Thoracic aorta (tissue), 2 donors: ENCODE data around the gene STX8. TPM values are rescaled to one million over a fixed set of nuclear protein-coding genes. Genes with fewer than 3 reads are reported as not detected.
"Not testable (repeated sequence)": the region's sequence is repeated elsewhere in the genome, so short reads cannot be mapped to it uniquely, and the experiment has no call there.

Experiments used
- ATAC-seq: fragments of 150-250 bp; one replicate; pipeline ENCODE4 v1.8.0; 2017; ENCODE audit warnings: low read depth; ENCODE audit not compliant: insufficient number of reproducible peaks, low FRiP score
- DNase-seq: peaks from one replicate; pipeline ENCODE4 v3.0.0-alpha.2; 2020; ENCODE audit warnings: low spot score
- H3K27ac ChIP-seq, 2 donors: fragments of 200-600 bp; sonication (generic); 1 replicate in 1 of 2; 2 replicates in 1 of 2; pipeline ENCODE4 v1.5.1; 2016; ENCODE audit warnings: mild to moderate bottlenecking in 2 of 2, moderate library complexity in 2 of 2
- H3K27me3 ChIP-seq: fragments of 200-600 bp; sonication (generic); replicated peaks from 2 replicates; pipeline ENCODE4 v1.6.0; 2016; ENCODE audit warnings: mild to moderate bottlenecking; ENCODE audit not compliant: insufficient read depth
- H3K36me3 ChIP-seq: fragments of 200-600 bp; sonication (generic); one replicate; pipeline ENCODE4 v1.5.1; 2016
- H3K4me1 ChIP-seq, 2 donors: fragments of 200-600 bp; sonication (generic); 1 replicate in 1 of 2; 2 replicates in 1 of 2; pipeline versions ENCODE4 v1.5.1 to v1.6.0; 2016; ENCODE audit warnings: low read depth in 2 of 2, mild to moderate bottlenecking in 1 of 2; ENCODE audit not compliant: control insufficient read depth in 1 of 2
- H3K4me3 ChIP-seq: fragments of 200-600 bp; sonication (generic); 2 replicates; pipeline ENCODE4 v1.5.1; 2016; ENCODE audit warnings: mild to moderate bottlenecking
- H3K9me3 ChIP-seq: fragments of 200-600 bp; sonication (generic); 2 replicates; pipeline ENCODE4 v1.5.1; 2016
- total RNA-seq, 2 donors: library from RNA; depleted of rRNA; stranded (reverse); fragments of >200 nt; gene quantifications; one replicate each; pipeline versions ENCODE4 v1.1.0 to v1.2.3, GENCODE V29; 2016
- TF ChIP-seq, protein P1 (sequence below): fragments of 200-600 bp; sonication (generic); IDR thresholded peaks from one replicate; pipeline ENCODE4 v1.5.1; 2019; ENCODE audit warnings: antibody characterized with exemption

Gene STX8
- total RNA-seq, 2 donors from 2014 or later = 93.9 to 99.8 TPM

DNA sequence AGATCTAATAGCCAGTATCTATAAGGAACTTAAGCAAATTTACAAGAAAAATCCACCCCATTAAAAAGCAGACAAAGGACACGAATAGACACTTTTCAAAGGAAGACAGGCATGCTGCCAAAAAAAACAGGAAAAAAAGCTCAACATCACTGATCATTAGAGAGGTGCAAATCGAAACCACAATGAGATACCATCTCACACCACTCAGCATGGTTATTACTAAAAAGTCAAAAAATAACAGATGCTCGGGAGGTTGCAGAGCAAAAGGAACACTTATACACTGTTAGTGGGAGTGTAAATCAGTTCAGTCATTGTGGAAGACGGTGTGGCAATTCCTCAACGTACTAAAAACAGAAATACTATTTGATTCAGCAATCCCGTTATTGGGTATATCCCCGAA, 9.6 kb downstream of the STX8 start:
- TF ChIP-seq, protein P1, sequence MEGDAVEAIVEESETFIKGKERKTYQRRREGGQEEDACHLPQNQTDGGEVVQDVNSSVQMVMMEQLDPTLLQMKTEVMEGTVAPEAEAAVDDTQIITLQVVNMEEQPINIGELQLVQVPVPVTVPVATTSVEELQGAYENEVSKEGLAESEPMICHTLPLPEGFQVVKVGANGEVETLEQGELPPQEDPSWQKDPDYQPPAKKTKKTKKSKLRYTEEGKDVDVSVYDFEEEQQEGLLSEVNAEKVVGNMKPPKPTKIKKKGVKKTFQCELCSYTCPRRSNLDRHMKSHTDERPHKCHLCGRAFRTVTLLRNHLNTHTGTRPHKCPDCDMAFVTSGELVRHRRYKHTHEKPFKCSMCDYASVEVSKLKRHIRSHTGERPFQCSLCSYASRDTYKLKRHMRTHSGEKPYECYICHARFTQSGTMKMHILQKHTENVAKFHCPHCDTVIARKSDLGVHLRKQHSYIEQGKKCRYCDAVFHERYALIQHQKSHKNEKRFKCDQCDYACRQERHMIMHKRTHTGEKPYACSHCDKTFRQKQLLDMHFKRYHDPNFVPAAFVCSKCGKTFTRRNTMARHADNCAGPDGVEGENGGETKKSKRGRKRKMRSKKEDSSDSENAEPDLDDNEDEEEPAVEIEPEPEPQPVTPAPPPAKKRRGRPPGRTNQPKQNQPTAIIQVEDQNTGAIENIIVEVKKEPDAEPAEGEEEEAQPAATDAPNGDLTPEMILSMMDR = no peak
- DNase-seq (no peak), ATAC-seq (no peak)
- Histone ChIP-seq H3K27ac (no peak overlapping the region), H3K9me3 (no peaks in the 10 kb centered on the region), H3K4me3 (no peak overlapping the region), H3K36me3 (no peaks in the 10 kb centered on the region), H3K27me3 (no peaks in the 10 kb centered on the region), H3K4me1 (no peaks in the 10 kb centered on the region)

DNA sequence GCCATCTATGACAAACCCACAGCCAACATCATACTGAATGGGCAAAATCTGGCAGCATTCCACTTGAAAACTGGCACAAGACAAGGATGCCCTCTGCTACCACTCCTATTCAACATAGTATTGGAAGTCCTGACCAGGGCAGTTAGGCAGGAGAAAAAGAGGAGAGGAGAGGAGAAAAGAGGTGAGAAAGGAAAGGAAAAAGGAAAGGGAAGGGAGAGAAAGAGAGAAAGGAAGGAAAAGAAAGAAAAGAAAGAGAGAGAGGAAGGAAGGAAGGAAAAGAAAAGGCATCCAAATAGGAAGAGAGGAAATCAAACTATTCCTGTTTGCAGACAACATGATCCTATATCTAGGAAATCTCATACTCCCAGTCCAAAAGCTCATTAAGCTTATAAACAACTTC, 11.5 kb downstream of the STX8 start:
- H3K4me3 ChIP-seq = no peak overlapping the region
- H3K27ac ChIP-seq = no peak overlapping the region
- no peaks in the 10 kb centered on the region for H3K4me1 ChIP-seq
- H3K9me3 ChIP-seq = no peaks in the 10 kb centered on the region
- H3K27me3 ChIP-seq = no peaks in the 10 kb centered on the region
- TF ChIP-seq, protein P1 = no peak
- H3K36me3 ChIP-seq = no peaks in the 10 kb centered on the region
- DNase-seq (no peak), ATAC-seq (no peak)

DNA sequence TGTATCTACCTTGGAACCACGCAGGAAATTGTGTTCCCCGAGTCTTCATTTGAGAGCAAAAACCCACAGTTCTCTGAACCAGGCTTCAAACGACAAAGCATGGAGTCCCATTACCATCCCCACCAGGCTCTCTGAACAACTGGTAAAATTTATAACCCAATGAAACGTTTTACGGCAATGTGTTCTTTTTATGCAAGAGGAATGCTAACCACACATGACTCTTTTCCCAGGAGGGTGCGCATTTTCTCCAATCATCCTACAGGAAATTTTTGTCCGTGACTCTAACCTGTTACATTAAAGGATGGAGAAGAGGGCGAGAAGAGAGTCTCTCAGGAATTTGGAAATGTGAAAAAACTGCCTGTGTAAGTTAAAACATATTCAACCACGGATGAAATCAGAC, 17.8 kb downstream of the STX8 start:
- TF ChIP-seq, protein P1 = no peak
- H3K27me3 ChIP-seq = no peaks in the 10 kb centered on the region
- no peaks in the 10 kb centered on the region for H3K4me1 ChIP-seq
- H3K4me3 ChIP-seq = no peak overlapping the region
- DNase-seq = no peak
- H3K27ac ChIP-seq = no peak overlapping the region
- no peak for ATAC-seq
- H3K36me3 ChIP-seq = no peaks in the 10 kb centered on the region
- no peaks in the 10 kb centered on the region for H3K9me3 ChIP-seq

DNA sequence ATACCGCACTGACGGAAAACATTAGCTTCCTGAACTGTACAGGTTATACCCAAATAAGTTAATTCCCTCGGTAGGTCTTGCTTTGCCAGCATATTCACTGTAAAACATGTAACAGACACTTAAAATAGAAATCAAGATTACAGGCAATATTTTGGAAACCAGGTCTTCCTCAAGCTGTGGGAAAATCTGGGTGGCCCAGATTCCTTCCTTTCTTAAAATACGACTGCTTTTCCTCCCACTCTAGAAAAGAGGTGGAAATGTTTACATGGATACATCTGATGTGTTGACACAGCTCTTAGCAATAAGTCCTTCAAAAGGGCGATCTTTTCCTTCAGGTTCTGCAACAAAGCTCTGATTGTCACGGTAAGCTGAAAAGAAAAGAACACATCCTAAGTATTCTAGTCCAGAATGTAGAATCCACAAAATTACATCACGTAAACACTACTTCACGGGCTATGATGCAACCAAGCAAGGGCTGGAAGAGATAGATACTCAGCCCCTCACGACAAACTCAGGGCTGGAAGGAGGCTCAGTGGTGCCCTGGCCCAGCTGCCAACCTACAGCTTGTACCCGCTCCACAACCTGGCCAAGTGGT, 18.4 kb downstream of the STX8 start:
- Histone ChIP-seq H3K27ac (no peak overlapping the region), H3K4me3 (no peak overlapping the region), H3K4me1 (no peaks in the 10 kb centered on the region), H3K36me3 (no peaks in the 10 kb centered on the region), H3K27me3 (no peaks in the 10 kb centered on the region), H3K9me3 (no peaks in the 10 kb centered on the region)
- no peak for ATAC-seq
- DNase-seq = no peak
- TF ChIP-seq, protein P1 = no peak

DNA sequence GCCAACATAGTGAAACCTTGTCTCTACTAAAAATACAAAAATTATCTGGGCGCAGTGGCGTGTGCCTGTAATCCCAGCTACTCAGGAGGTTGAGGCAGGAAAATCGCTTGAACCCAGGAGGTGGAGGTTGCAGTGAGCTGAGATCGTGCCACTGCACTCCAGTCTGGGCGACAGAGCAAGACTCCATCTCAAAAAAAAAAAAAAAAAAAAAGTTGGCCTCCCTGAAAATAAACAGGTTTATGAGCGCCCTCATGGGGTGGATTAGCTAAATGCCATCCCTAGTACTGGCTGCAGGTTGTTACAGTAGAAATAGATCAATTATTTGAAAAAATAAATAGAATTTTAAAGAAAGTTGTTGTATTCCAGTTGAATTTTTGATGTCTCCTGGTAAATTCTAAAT, 20.9 kb downstream of the STX8 start:
- DNase-seq, H3K27me3 ChIP-seq, ATAC-seq: not testable (repeated sequence)

DNA sequence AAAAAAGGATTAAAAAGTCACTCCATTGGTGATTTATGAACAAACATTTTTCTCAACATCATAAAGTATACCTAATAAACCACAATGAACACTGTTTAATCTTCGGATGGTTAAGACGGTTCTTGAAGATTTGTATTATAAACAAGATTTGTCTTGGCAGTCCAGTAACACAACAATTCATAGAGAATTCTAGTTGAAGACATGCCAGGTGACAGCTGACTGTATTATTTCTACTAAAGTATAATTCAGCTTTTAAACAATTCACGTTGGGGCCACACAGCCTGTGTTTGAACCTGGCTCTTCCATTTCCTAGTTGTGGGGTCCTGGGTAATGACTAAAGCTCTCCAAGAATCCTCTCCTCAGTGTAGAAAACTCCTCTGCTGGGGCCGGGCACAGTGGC, 22.0 kb downstream of the STX8 start:
- no peaks in the 10 kb centered on the region for H3K4me1 ChIP-seq
- TF ChIP-seq, protein P1 = no peak
- H3K4me3 ChIP-seq = no peak overlapping the region
- no peak overlapping the region for H3K27ac ChIP-seq
- DNase-seq (no peak), ATAC-seq (no peak)
- H3K36me3 ChIP-seq = no peaks in the 10 kb centered on the region
- H3K9me3 ChIP-seq = no peaks in the 10 kb centered on the region
- no peaks in the 10 kb centered on the region for H3K27me3 ChIP-seq

More for the DNA sequence above, 20.9 kb downstream of the STX8 start:
- H3K9me3 ChIP-seq, H3K4me1 ChIP-seq, H3K4me3 ChIP-seq, H3K27ac ChIP-seq, H3K36me3 ChIP-seq: not testable (repeated sequence)
